H9 (cell line): ENCODE data around the gene WDR27. TPM values are rescaled to one million over a fixed set of nuclear protein-coding genes. Genes with fewer than 3 reads are reported as not detected.

Source experiments
- DNase-seq: peaks from one replicate; pipeline ENCODE4 v3.0.0-alpha.2; 2017
- H2AFZ ChIP-seq: one replicate; pipeline ENCODE4 v1.6.1; 2013; ENCODE audit warnings: mild to moderate bottlenecking, low read length, control low read depth, moderate library complexity
- H2AK5ac ChIP-seq: 2 replicates; pipeline ENCODE4 v1.6.1; 2013; ENCODE audit warnings: low read length, control low read depth, mixed read lengths; ENCODE audit not compliant: insufficient read length
- H2BK120ac ChIP-seq: one replicate; pipeline ENCODE4 v1.6.1; 2013; ENCODE audit warnings: low read depth, mild to moderate bottlenecking, low read length, control low read depth, inconsistent platforms; ENCODE audit not compliant: poor library complexity, severe bottlenecking
- H2BK12ac ChIP-seq: 2 replicates; pipeline ENCODE4 v1.6.1; 2013; ENCODE audit warnings: low read length, control low read depth, mixed read lengths, low read depth; ENCODE audit not compliant: insufficient read length
- H2BK15ac ChIP-seq: 2 replicates; pipeline ENCODE4 v1.6.1; 2013; ENCODE audit warnings: low read depth, low read length, control low read depth
- H2BK20ac ChIP-seq: one replicate; pipeline ENCODE4 v1.6.1; 2013; ENCODE audit warnings: low read depth, mild to moderate bottlenecking, low read length, control low read depth, inconsistent platforms; ENCODE audit not compliant: poor library complexity, severe bottlenecking
- H2BK5ac ChIP-seq: 2 replicates; pipeline ENCODE4 v1.6.1; 2013; ENCODE audit warnings: low read length, control low read depth, mixed read lengths; ENCODE audit not compliant: insufficient read length
- H3K14ac ChIP-seq: 2 replicates; pipeline ENCODE4 v1.6.1; 2013; ENCODE audit warnings: low read length, control low read depth; ENCODE audit not compliant: insufficient read depth
- H3K18ac ChIP-seq: 2 replicates; pipeline ENCODE4 v1.6.1; 2013; ENCODE audit warnings: low read depth, mild to moderate bottlenecking, mixed read lengths, low read length, control low read depth; ENCODE audit not compliant: insufficient read length
- H3K23ac ChIP-seq: 2 replicates; pipeline ENCODE4 v1.6.1; 2013; ENCODE audit warnings: low read length, control low read depth, mixed read lengths, low read depth; ENCODE audit not compliant: insufficient read length
- H3K23me2 ChIP-seq: 2 replicates; pipeline ENCODE4 v1.6.1; 2013; ENCODE audit warnings: low read depth, mild to moderate bottlenecking, mixed read lengths, low read length, control low read depth; ENCODE audit not compliant: insufficient read length, poor library complexity, severe bottlenecking
- H3K27ac ChIP-seq: 2 replicates; pipeline ENCODE4 v1.5.1; 2013; ENCODE audit warnings: low read length, control low read depth, mixed read lengths, low read depth; ENCODE audit not compliant: insufficient read length
- H3K27me3 ChIP-seq: 2 replicates; pipeline ENCODE4 v1.6.1; 2013; ENCODE audit warnings: low read length, control low read depth, inconsistent platforms; ENCODE audit not compliant: insufficient read depth
- H3K4ac ChIP-seq: 2 replicates; pipeline ENCODE4 v1.6.1; 2013; ENCODE audit warnings: low read depth, mild to moderate bottlenecking, control low read depth, inconsistent platforms, low read length, moderate library complexity
- H3K4me1 ChIP-seq: 2 replicates; pipeline ENCODE4 v1.6.1; 2013; ENCODE audit warnings: low read length, control low read depth, inconsistent platforms; ENCODE audit not compliant: insufficient read depth
- H3K4me2 ChIP-seq: 2 replicates; pipeline ENCODE4 v1.6.1; 2013; ENCODE audit warnings: low read length, control low read depth, mixed read lengths; ENCODE audit not compliant: insufficient read length, insufficient read depth
- H3K56ac ChIP-seq: 2 replicates; pipeline ENCODE4 v1.6.1; 2013; ENCODE audit warnings: low read depth, mild to moderate bottlenecking, mixed read lengths, low read length, control low read depth; ENCODE audit not compliant: insufficient read length
- H3K79me1 ChIP-seq: 2 replicates; pipeline ENCODE4 v1.6.1; 2013; ENCODE audit warnings: low read depth, mild to moderate bottlenecking, moderate library complexity, low read length, control low read depth, inconsistent platforms; ENCODE audit not compliant: insufficient read depth, poor library complexity, severe bottlenecking
- H3K79me2 ChIP-seq: 2 replicates; pipeline ENCODE4 v1.6.1; 2013; ENCODE audit warnings: low read length, control low read depth, inconsistent platforms; ENCODE audit not compliant: insufficient read depth
- H3K9ac ChIP-seq: 2 replicates; pipeline ENCODE4 v1.6.1; 2013; ENCODE audit warnings: low read length, control low read depth, mixed read lengths; ENCODE audit not compliant: insufficient read length; ENCODE audit errors: extremely low read depth
- H3K9me3 ChIP-seq: one replicate; pipeline ENCODE4 v1.6.1; 2013; ENCODE audit warnings: low read depth, low read length, inconsistent platforms; ENCODE audit not compliant: control insufficient read depth
- H3T11ph ChIP-seq: one replicate; pipeline ENCODE4 v1.6.1; 2013; ENCODE audit warnings: mild to moderate bottlenecking, low read length, control low read depth, inconsistent platforms
- H4K20me1 ChIP-seq: one replicate; pipeline ENCODE4 v1.6.1; 2013; ENCODE audit not compliant: control insufficient read depth, insufficient read length, insufficient read depth
- H4K5ac ChIP-seq: 2 replicates; pipeline ENCODE4 v1.6.1; 2013; ENCODE audit warnings: low read depth, mild to moderate bottlenecking, mixed read lengths, low read length, control low read depth; ENCODE audit not compliant: insufficient read length
- H4K8ac ChIP-seq: replicated peaks from 2 replicates; pipeline ENCODE4 v1.6.1; 2013; ENCODE audit warnings: low read length, control low read depth, mixed read lengths, low read depth; ENCODE audit not compliant: insufficient read length
- H4K91ac ChIP-seq: 2 replicates; pipeline ENCODE4 v1.6.1; 2013; ENCODE audit warnings: low read depth, mild to moderate bottlenecking, moderate library complexity, mixed read lengths, low read length, control low read depth; ENCODE audit not compliant: insufficient read length
- H3K27ac Mint-ChIP-seq, 3 experiments: 2 replicates in 2 of 3; 3 replicates in 1 of 3; pipeline ENCODE4 v1.8.0; 2020 to 2021; ENCODE audit warnings: mixed read lengths in 3 of 3, mild to moderate bottlenecking in 1 of 3, moderate library complexity in 1 of 3
- H3K27me3 Mint-ChIP-seq: 2 replicates; pipeline ENCODE4 v1.8.0; 2021; ENCODE audit warnings: low read depth, mild to moderate bottlenecking, moderate library complexity, mixed read lengths
- H3K36me3 Mint-ChIP-seq, 3 experiments: 2 replicates in 2 of 3; 3 replicates in 1 of 3; pipeline ENCODE4 v1.8.0; 2020 to 2021; ENCODE audit warnings: low read depth in 3 of 3, mixed read lengths in 3 of 3; ENCODE audit not compliant: insufficient read depth in 1 of 3
- H3K4me1 Mint-ChIP-seq, 2 experiments: 2 replicates each; pipeline ENCODE4 v1.8.0; 2020; ENCODE audit warnings: mixed read lengths in 2 of 2
- H3K4me3 Mint-ChIP-seq, 2 experiments: 2 replicates in 1 of 2; 3 replicates in 1 of 2; pipeline ENCODE4 v1.8.0; 2020 to 2021; ENCODE audit warnings: mild to moderate bottlenecking in 2 of 2, mixed read lengths in 2 of 2, moderate library complexity in 1 of 2
- H3K9me3 Mint-ChIP-seq, 2 experiments: 2 replicates in 1 of 2; 3 replicates in 1 of 2; pipeline ENCODE4 v1.8.0; 2020; ENCODE audit warnings: mild to moderate bottlenecking in 2 of 2, mixed read lengths in 2 of 2, moderate library complexity in 1 of 2
- WGBS: extraction: QIAGEN DNeasy Blood & Tissue Kit; methylation state at CpG from one replicate; pipeline ENCODE4 v1.1.7; 2013; ENCODE audit warnings: missing lambda C conversion rate, low lambda C conversion rate, mixed read lengths; ENCODE audit not compliant: insufficient read length; ENCODE audit errors: extremely low coverage; 5-methylcytosine and 5-hydroxymethylcytosine counted together
- total RNA-seq: library from RNA; stranded (reverse); gene quantifications from 2 replicates; pipeline ENCODE4 v1.2.1, GENCODE V29; 2021
- TF ChIP-seq, protein P1 (sequence below): fragments of 200-600 bp; sonication (generic); conservative IDR thresholded peaks from 3 replicates; pipeline ENCODE4 v1.8.0; 2021; ENCODE audit warnings: antibody characterized with exemption, mild to moderate bottlenecking

WDR27 gene
- total RNA-seq, 1 experiment from 2014 or later = 48.7 TPM

DNA sequence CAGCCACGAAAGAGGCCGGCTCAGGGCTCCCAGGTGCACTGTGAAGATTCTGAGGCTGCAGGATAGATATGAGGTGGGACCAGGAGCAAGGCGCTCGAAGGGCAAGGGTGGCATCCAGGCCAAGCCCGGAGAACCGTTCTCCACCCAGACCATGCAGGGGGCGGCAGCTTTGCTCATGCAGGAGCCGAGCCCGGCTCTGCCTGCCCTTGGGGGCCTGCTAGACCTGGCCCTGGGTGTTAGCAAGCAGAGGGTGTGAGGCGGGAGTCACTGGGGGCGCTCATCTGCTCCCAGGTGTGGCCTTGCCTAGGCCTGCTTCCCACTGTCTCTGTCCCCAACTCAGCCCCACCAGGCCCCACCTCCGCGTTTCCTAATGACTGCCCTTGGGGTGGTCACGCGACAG lies 59.4 kb downstream of the WDR27 start:
- H3K27ac ChIP-seq = no peak overlapping the region
- H3K36me3 Mint-ChIP-seq = peaks cover 13 to 34% (median 27%) of the 10 kb centered on the region in 3 experiments; a peak in 6 of 7 replicates
- peak; percentile 36 for DNase-seq
- no peak overlapping the region for H3K23ac ChIP-seq
- no peaks in the 10 kb centered on the region for H3K79me2 ChIP-seq
- WGBS = no CpG with 5 or more reads among the region's 15 CpGs
- no peak overlapping the region for H2BK20ac ChIP-seq
- H3K79me1 ChIP-seq = no peaks in the 10 kb centered on the region
- H2AK5ac ChIP-seq = no peak overlapping the region
- H2BK5ac ChIP-seq = no peak overlapping the region
- no peaks in the 10 kb centered on the region for H3K9me3 Mint-ChIP-seq
- H3K4ac ChIP-seq = no peak overlapping the region
- H2BK15ac ChIP-seq = no peak overlapping the region
- no peak overlapping the region for H2BK12ac ChIP-seq
- H3K18ac ChIP-seq = no peak overlapping the region
- 0 out of 4 replicates have a peak, but pooled peaks cover 3 to 4% of the 10 kb centered on the region in 2 experiments for H3K4me1 Mint-ChIP-seq
- H4K20me1 ChIP-seq = no peaks in the 10 kb centered on the region
- H3K4me1 ChIP-seq = no peaks in the 10 kb centered on the region
- no peaks in the 10 kb centered on the region for H3K9me3 ChIP-seq
- no peak overlapping the region for H4K5ac ChIP-seq
- no peaks in the 10 kb centered on the region for H3K27me3 Mint-ChIP-seq
- no peak overlapping the region for H4K91ac ChIP-seq
- no peaks in the 10 kb centered on the region for H3K23me2 ChIP-seq
- no peak overlapping the region; the same call in 1 of the 2 replicates for H3K14ac ChIP-seq
- no peak overlapping the region for H3K4me2 ChIP-seq
- no peak overlapping the region for H4K8ac ChIP-seq
- no peak overlapping the region for H3T11ph ChIP-seq
- H3K27ac Mint-ChIP-seq = peak overlapping the region in 1 of 3 experiments; percentile 76; a peak in 1 of 7 replicates
- H3K9ac ChIP-seq = no peak overlapping the region
- H3K4me3 Mint-ChIP-seq = no peak overlapping the region
- H2AFZ ChIP-seq = no peak overlapping the region
- H3K56ac ChIP-seq = no peak overlapping the region
- TF ChIP-seq, protein P1, sequence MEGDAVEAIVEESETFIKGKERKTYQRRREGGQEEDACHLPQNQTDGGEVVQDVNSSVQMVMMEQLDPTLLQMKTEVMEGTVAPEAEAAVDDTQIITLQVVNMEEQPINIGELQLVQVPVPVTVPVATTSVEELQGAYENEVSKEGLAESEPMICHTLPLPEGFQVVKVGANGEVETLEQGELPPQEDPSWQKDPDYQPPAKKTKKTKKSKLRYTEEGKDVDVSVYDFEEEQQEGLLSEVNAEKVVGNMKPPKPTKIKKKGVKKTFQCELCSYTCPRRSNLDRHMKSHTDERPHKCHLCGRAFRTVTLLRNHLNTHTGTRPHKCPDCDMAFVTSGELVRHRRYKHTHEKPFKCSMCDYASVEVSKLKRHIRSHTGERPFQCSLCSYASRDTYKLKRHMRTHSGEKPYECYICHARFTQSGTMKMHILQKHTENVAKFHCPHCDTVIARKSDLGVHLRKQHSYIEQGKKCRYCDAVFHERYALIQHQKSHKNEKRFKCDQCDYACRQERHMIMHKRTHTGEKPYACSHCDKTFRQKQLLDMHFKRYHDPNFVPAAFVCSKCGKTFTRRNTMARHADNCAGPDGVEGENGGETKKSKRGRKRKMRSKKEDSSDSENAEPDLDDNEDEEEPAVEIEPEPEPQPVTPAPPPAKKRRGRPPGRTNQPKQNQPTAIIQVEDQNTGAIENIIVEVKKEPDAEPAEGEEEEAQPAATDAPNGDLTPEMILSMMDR = no peak
- H3K27me3 ChIP-seq = no peaks in the 10 kb centered on the region
- no peak overlapping the region for H2BK120ac ChIP-seq
